ENCODE measurements around the gene MOB3C.

DNA sequence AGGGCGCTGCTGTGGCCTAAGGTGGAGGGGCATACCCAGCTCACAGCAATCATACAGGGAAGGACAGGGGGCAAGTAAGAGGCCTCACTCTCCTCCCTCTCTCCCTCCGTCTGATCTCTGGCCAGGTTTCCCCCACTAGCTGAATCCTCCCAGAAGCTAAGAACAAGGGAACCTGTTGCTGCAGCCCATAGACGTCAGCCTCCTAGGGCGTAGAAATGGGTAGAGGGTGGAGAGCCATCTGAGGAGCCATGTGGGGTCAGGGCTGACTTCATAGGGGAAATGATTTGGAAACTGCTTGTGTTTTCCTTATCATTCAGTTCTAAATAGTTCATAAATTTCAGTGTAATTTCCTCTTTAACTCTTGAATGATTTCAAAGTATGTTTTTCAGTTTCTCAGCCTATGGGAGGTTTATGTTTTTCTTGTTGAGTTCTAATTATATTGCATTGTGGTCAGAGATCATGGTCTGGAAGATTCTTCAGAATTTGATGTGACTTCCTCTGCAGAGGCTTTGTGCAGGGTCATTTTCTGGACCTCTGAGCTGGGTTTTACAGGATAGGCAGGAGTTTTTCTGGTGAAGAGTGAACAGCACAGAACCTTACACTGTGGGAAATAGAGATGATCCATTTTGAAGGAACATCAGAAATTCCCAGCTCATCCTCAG lies 2.3 kb upstream of the MOB3C start:
- TF ChIP-seq, protein P1, sequence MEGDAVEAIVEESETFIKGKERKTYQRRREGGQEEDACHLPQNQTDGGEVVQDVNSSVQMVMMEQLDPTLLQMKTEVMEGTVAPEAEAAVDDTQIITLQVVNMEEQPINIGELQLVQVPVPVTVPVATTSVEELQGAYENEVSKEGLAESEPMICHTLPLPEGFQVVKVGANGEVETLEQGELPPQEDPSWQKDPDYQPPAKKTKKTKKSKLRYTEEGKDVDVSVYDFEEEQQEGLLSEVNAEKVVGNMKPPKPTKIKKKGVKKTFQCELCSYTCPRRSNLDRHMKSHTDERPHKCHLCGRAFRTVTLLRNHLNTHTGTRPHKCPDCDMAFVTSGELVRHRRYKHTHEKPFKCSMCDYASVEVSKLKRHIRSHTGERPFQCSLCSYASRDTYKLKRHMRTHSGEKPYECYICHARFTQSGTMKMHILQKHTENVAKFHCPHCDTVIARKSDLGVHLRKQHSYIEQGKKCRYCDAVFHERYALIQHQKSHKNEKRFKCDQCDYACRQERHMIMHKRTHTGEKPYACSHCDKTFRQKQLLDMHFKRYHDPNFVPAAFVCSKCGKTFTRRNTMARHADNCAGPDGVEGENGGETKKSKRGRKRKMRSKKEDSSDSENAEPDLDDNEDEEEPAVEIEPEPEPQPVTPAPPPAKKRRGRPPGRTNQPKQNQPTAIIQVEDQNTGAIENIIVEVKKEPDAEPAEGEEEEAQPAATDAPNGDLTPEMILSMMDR (IDR thresholded peaks at IDR 0.05; ENCODE audit: low read length): no peak
- TF ChIP-seq EZH2phosphoT487 (IDR thresholded peaks at IDR 0.05; ENCODE audit: low read length): no peak
